ENCODE measurements around the gene FUT7. TPM values are rescaled to one million over a fixed set of nuclear protein-coding genes. Genes with fewer than 3 reads are reported as not detected.

FUT7 gene
- total and polyA plus RNA-seq, 8 donors, result 0.08 to 2.9 (median 0.11) TPM; not detected in 3

DNA sequence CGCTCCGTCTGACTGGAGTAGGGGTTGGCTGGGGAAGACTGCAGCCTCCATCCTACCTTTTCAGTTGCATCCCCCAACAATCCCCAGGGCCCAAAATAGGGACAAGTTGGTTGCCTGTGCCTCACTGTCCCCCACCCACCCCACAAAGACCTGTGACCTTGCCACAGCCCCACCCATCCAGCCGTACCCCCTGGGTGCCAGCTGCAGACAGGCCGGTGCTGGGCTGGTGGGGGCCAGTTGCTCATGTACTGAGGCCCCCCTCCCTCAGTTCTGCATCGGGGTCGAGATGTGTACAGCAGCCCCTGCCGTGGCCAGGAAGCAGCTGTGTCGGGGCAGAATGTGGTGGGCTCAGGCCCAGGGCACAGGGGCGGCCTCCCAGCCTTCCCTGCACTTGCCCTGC lies 48.7 kb downstream of the FUT7 start:
- no peak for DNase-seq

GRCh38 chr9:136982232-136983051 lies 49.4 kb downstream of the FUT7 start, which contains the start of gene LCNL1:
TSS of gene LCNL1 (plus strand) at chr9:136982993. CDS start at chr9:136983587, 594 bp downstream.
- DNase-seq (no peak), ATAC-seq (no peak)
- Histone ChIP-seq H3K9me3 (no peaks in the 10 kb centered on the region), H3K27ac (peak within 1 kb of the TSS; percentile 69 to 78), H3K4me3 (no peak within 1 kb of the TSS), H3K27me3 (peaks cover 24 to 60% of the 10 kb centered on the region in 2 donors), H3K36me3 (no peaks in the 10 kb centered on the region), H3K4me1 (peaks cover 3 to 13% of the 10 kb centered on the region in 2 donors)
- intact Hi-C loops (cut with DNase I), result no loop called here
- TF ChIP-seq CTCF (IDR thresholded peaks at IDR 0.05), result no peak

More for the DNA sequence above, 48.7 kb downstream of the FUT7 start:
- Histone ChIP-seq H3K27me3 (peaks cover 24 to 53% of the 10 kb centered on the region in 2 donors), H3K4me3 (no peak overlapping the region), H3K36me3 (no peaks in the 10 kb centered on the region), H3K4me1 (peaks cover 0 to 6% of the 10 kb centered on the region in 2 donors), H3K27ac (no peak overlapping the region), H3K9me3 (no peaks in the 10 kb centered on the region)
- no peak for TF ChIP-seq CTCF (IDR thresholded peaks at IDR 0.05)
- ATAC-seq, result no peak
- intact Hi-C loops (cut with DNase I), result no loop called here

- intact Hi-C loops (cut with DNase I), result no loop called here
- Histone ChIP-seq H3K4me3 (no peak overlapping the region), H3K27me3 (peaks cover 24 to 62% of the 10 kb centered on the region in 2 donors), H3K27ac (peak overlapping the region; percentile 69 to 78), H3K36me3 (no peaks in the 10 kb centered on the region), H3K9me3 (no peaks in the 10 kb centered on the region), H3K4me1 (peaks cover 9 to 21% of the 10 kb centered on the region in 2 donors)
- DNase-seq, result no peak
- no peak for ATAC-seq
- no peak for TF ChIP-seq CTCF (IDR thresholded peaks at IDR 0.05)
These were observed 50.2 kb downstream of the FUT7 start for GRCh38 chr9:136981588-136982231.

DNA sequence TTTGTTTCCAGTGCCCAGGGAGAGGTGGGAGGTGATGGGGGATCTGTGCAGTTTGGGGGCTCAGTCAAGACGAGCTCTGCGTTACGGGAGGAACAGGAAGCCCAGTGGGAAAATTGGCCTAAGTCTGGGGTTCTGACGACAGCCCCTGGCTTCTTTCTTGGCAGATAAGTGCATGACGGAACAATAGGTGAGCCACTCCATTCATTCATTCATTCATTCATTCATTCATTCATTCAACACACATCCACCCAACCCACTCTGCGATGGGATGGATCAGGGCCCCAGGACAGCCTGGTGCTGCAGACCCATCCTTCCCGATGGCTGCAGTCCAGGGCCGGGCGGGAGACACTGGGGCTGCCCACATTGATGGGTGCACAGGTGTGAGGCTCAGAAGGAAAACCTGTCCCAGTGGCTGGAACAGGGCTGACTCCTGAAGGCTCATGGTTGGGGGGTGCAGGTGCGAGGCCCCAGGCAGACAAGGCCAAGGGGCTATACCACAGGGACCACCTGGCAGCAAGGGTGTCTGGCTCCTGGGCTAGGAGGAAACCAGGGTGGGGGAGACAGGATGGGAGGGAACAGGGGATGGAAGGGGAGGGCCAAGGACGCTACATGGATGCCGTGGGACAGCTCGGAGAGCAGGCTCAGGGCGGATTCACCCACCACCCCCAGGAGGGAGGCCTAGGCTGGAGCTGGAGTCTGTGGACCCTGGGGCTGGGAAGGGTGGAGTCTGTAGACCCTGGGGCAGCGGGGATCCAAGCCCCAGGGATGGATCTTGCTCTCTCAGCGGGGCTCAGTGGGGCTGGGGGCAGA lies 51.0 kb downstream of the FUT7 start:
- no peaks in the 10 kb centered on the region for H3K36me3 ChIP-seq
- intact Hi-C loops (cut with DNase I), result no loop called here
- peaks cover 11 to 27% of the 10 kb centered on the region in 2 donors for H3K4me1 ChIP-seq
- H3K4me3 ChIP-seq, result no peak overlapping the region
- DNase-seq, result no peak
- no peak for TF ChIP-seq CTCF (IDR thresholded peaks at IDR 0.05)
- H3K27ac ChIP-seq, result peak overlapping the region; percentile 69 to 78
- H3K9me3 ChIP-seq, result no peaks in the 10 kb centered on the region
- peaks cover 18 to 60% of the 10 kb centered on the region in 2 donors for H3K27me3 ChIP-seq
- no peak for ATAC-seq

Other genes with a start within 250 kb of the FUT7 start
Only the 30 nearest of the 38 such genes appear.
- 1 to 10 TPM; 1.7 to 2.6 TPM for gene AJM1, start 189.6 kb downstream of the FUT7 start, total RNA-seq
- 1 to 10 TPM in 4 of 6 donors, under 1 TPM in 2; 0.59 to 1.8 (median 1.1) TPM for gene AJM1, start 189.6 kb downstream of the FUT7 start, polyA plus RNA-seq (ENCODE audit: insufficient read length in 6 of 6)
- 100 to 1,000 TPM; 118 to 151 TPM for gene PHPT1, start 182.7 kb downstream of the FUT7 start, total RNA-seq
- gene PHPT1, start 182.7 kb downstream of the FUT7 start, polyA plus RNA-seq (ENCODE audit: insufficient read length in 6 of 6), result 100 to 1,000 TPM in 2 of 6 donors, 10 to 100 TPM in 4; 66.1 to 124 (median 90.3) TPM
- gene MAMDC4, start 179.7 kb downstream of the FUT7 start, total RNA-seq, result 10 to 100 TPM; 14.7 to 16.0 TPM
- 1 to 10 TPM; 5.3 to 9.9 (median 7.4) TPM for gene MAMDC4, start 179.7 kb downstream of the FUT7 start, polyA plus RNA-seq (ENCODE audit: insufficient read length in 6 of 6)
- 100 to 1,000 TPM; 247 to 288 TPM for gene EDF1, start 165.8 kb downstream of the FUT7 start, total RNA-seq
- gene EDF1, start 165.8 kb downstream of the FUT7 start, polyA plus RNA-seq (ENCODE audit: insufficient read length in 6 of 6), result 100 to 1,000 TPM; 339 to 408 (median 377) TPM
- gene TRAF2, start 145.6 kb downstream of the FUT7 start, total RNA-seq, result 10 to 100 TPM; 17.2 to 22.4 TPM
- gene TRAF2, start 145.6 kb downstream of the FUT7 start, polyA plus RNA-seq (ENCODE audit: insufficient read length in 6 of 6), result 10 to 100 TPM; 12.4 to 16.3 (median 14.6) TPM
- gene FBXW5, start 87.3 kb downstream of the FUT7 start, total RNA-seq, result 100 to 1,000 TPM in 1 of 2 donors, 10 to 100 TPM in 1; 98.5 to 111 TPM
- gene FBXW5, start 87.3 kb downstream of the FUT7 start, polyA plus RNA-seq (ENCODE audit: insufficient read length in 6 of 6), result 10 to 100 TPM; 33.0 to 59.6 (median 43.6) TPM
- 1 to 10 TPM; 1.2 TPM for gene C8G, start 86.8 kb downstream of the FUT7 start, total RNA-seq
- under 1 TPM; 0.47 to 0.90 (median 0.72) TPM for gene C8G, start 86.8 kb downstream of the FUT7 start, polyA plus RNA-seq (ENCODE audit: insufficient read length in 6 of 6)
- gene LCN12, start 79.8 kb downstream of the FUT7 start, total RNA-seq, result 1 to 10 TPM; 2.1 to 4.5 TPM
- gene LCN12, start 79.8 kb downstream of the FUT7 start, polyA plus RNA-seq (ENCODE audit: insufficient read length in 6 of 6), result 10 to 100 TPM in 5 of 6 donors, 1 to 10 TPM in 1; 7.0 to 28.0 (median 17.6) TPM
- gene PTGDS, start 54.6 kb downstream of the FUT7 start, total RNA-seq, result 100 to 1,000 TPM; 133 to 137 TPM
- 10 to 100 TPM; 23.7 to 59.8 (median 31.2) TPM for gene PTGDS, start 54.6 kb downstream of the FUT7 start, polyA plus RNA-seq (ENCODE audit: insufficient read length in 6 of 6)
- gene LCNL1, start 49.1 kb downstream of the FUT7 start, total RNA-seq, result 1 to 10 TPM; 2.0 to 2.3 TPM
- gene LCNL1, start 49.1 kb downstream of the FUT7 start, polyA plus RNA-seq (ENCODE audit: insufficient read length in 6 of 6), result 1 to 10 TPM in 4 of 6 donors, under 1 TPM in 2; 0.38 to 2.7 (median 1.1) TPM
- 10 to 100 TPM; 34.2 to 56.6 TPM for gene PAXX, start 39.7 kb downstream of the FUT7 start, total RNA-seq
- 10 to 100 TPM; 28.1 to 47.6 (median 33.7) TPM for gene PAXX, start 39.7 kb downstream of the FUT7 start, polyA plus RNA-seq (ENCODE audit: insufficient read length in 6 of 6)
- gene CLIC3, start 35.5 kb downstream of the FUT7 start, total RNA-seq, result 10 to 100 TPM; 39.7 to 85.4 TPM
- gene CLIC3, start 35.5 kb downstream of the FUT7 start, polyA plus RNA-seq (ENCODE audit: insufficient read length in 6 of 6), result 10 to 100 TPM; 30.7 to 56.2 (median 42.2) TPM
- 10 to 100 TPM; 34.5 to 34.8 TPM for gene ABCA2, start 3.9 kb downstream of the FUT7 start, total RNA-seq
- gene ABCA2, start 3.9 kb downstream of the FUT7 start, polyA plus RNA-seq (ENCODE audit: insufficient read length in 6 of 6), result 10 to 100 TPM; 20.8 to 33.8 (median 28.6) TPM
- 100 to 1,000 TPM; 104 to 105 TPM for gene NPDC1, start 14.1 kb upstream of the FUT7 start, total RNA-seq
- gene NPDC1, start 14.1 kb upstream of the FUT7 start, polyA plus RNA-seq (ENCODE audit: insufficient read length in 6 of 6), result 10 to 100 TPM; 24.4 to 48.9 (median 25.2) TPM
- under 1 TPM; 0.71 to 0.87 TPM for gene ENTPD2, start 22.0 kb upstream of the FUT7 start, total RNA-seq
- gene ENTPD2, start 22.0 kb upstream of the FUT7 start, polyA plus RNA-seq (ENCODE audit: insufficient read length in 6 of 6), result 1 to 10 TPM; 1.7 to 4.7 (median 3.0) TPM
- gene SAPCD2, start 38.5 kb upstream of the FUT7 start, total RNA-seq, result 1 to 10 TPM; 2.7 to 4.6 TPM
- 10 to 100 TPM in 3 of 6 donors, 1 to 10 TPM in 3; 8.5 to 15.1 (median 10.4) TPM for gene SAPCD2, start 38.5 kb upstream of the FUT7 start, polyA plus RNA-seq (ENCODE audit: insufficient read length in 6 of 6)
- 10 to 100 TPM; 28.1 to 43.1 TPM for gene UAP1L1, start 45.4 kb upstream of the FUT7 start, total RNA-seq
- 1 to 10 TPM; 4.6 to 8.8 (median 6.0) TPM for gene UAP1L1, start 45.4 kb upstream of the FUT7 start, polyA plus RNA-seq (ENCODE audit: insufficient read length in 6 of 6)
- 10 to 100 TPM; 51.5 to 54.9 TPM for gene MAN1B1, start 54.9 kb upstream of the FUT7 start, total RNA-seq
- 10 to 100 TPM; 62.7 to 74.9 (median 66.9) TPM for gene MAN1B1, start 54.9 kb upstream of the FUT7 start, polyA plus RNA-seq (ENCODE audit: insufficient read length in 6 of 6)
- 100 to 1,000 TPM; 144 to 165 TPM for gene DPP7, start 82.6 kb upstream of the FUT7 start, total RNA-seq
- 10 to 100 TPM; 35.8 to 53.6 (median 47.7) TPM for gene DPP7, start 82.6 kb upstream of the FUT7 start, polyA plus RNA-seq (ENCODE audit: insufficient read length in 6 of 6)
- under 1 TPM; 0.17 to 0.55 TPM for gene GRIN1, start 107.1 kb upstream of the FUT7 start, total RNA-seq
- under 1 TPM; 0.15 to 0.38 (median 0.28) TPM for gene GRIN1, start 107.1 kb upstream of the FUT7 start, polyA plus RNA-seq (ENCODE audit: insufficient read length in 6 of 6)
- under 1 TPM in 1 of 2 donors, not detected in 1; 0.55 TPM for gene LRRC26, start 138.0 kb upstream of the FUT7 start, total RNA-seq
- gene LRRC26, start 138.0 kb upstream of the FUT7 start, polyA plus RNA-seq (ENCODE audit: insufficient read length in 6 of 6), result under 1 TPM in 3 of 6 donors, not detected in 3; 0.23 to 0.63 (median 0.25) TPM
- gene TMEM210, start 140.0 kb upstream of the FUT7 start, total RNA-seq, result not detected
- gene TMEM210, start 140.0 kb upstream of the FUT7 start, polyA plus RNA-seq (ENCODE audit: insufficient read length in 6 of 6), result not detected
- 10 to 100 TPM; 43.5 to 52.3 TPM for gene ANAPC2, start 156.5 kb upstream of the FUT7 start, total RNA-seq
- gene ANAPC2, start 156.5 kb upstream of the FUT7 start, polyA plus RNA-seq (ENCODE audit: insufficient read length in 6 of 6), result 10 to 100 TPM; 42.1 to 58.8 (median 44.3) TPM
- 10 to 100 TPM; 59.1 to 68.0 TPM for gene SSNA1, start 156.6 kb upstream of the FUT7 start, total RNA-seq
- 10 to 100 TPM; 38.7 to 53.6 (median 52.1) TPM for gene SSNA1, start 156.6 kb upstream of the FUT7 start, polyA plus RNA-seq (ENCODE audit: insufficient read length in 6 of 6)
- gene TPRN, start 168.7 kb upstream of the FUT7 start, total RNA-seq, result 10 to 100 TPM; 21.6 to 21.7 TPM
- gene TPRN, start 168.7 kb upstream of the FUT7 start, polyA plus RNA-seq (ENCODE audit: insufficient read length in 6 of 6), result 10 to 100 TPM in 3 of 6 donors, 1 to 10 TPM in 3; 6.7 to 13.8 (median 9.4) TPM
- 10 to 100 TPM; 30.6 to 31.7 TPM for gene TMEM203, start 173.6 kb upstream of the FUT7 start, total RNA-seq
- 10 to 100 TPM; 30.4 to 37.8 (median 33.3) TPM for gene TMEM203, start 173.6 kb upstream of the FUT7 start, polyA plus RNA-seq (ENCODE audit: insufficient read length in 6 of 6)
- gene NDOR1, start 173.6 kb upstream of the FUT7 start, total RNA-seq, result 10 to 100 TPM; 16.5 to 19.5 TPM
- 10 to 100 TPM in 3 of 6 donors, 1 to 10 TPM in 3; 9.1 to 15.4 (median 10.2) TPM for gene NDOR1, start 173.6 kb upstream of the FUT7 start, polyA plus RNA-seq (ENCODE audit: insufficient read length in 6 of 6)
- gene RNF208, start 190.2 kb upstream of the FUT7 start, total RNA-seq, result 1 to 10 TPM; 4.9 to 7.5 TPM
- 1 to 10 TPM; 4.0 to 7.8 (median 5.9) TPM for gene RNF208, start 190.2 kb upstream of the FUT7 start, polyA plus RNA-seq (ENCODE audit: insufficient read length in 6 of 6)
- under 1 TPM; 0.44 to 0.50 TPM for gene CYSRT1, start 193.1 kb upstream of the FUT7 start, total RNA-seq
- gene CYSRT1, start 193.1 kb upstream of the FUT7 start, polyA plus RNA-seq (ENCODE audit: insufficient read length in 6 of 6), result 1 to 10 TPM; 1.4 to 3.7 (median 2.8) TPM
- under 1 TPM; 0.15 to 0.18 TPM for gene RNF224, start 195.4 kb upstream of the FUT7 start, total RNA-seq
- 1 to 10 TPM; 1.7 to 4.8 (median 3.5) TPM for gene RNF224, start 195.4 kb upstream of the FUT7 start, polyA plus RNA-seq (ENCODE audit: insufficient read length in 6 of 6)

All from left lung (tissue), 10 donors.